ENCODE data around the gene BOLA1.
A peak's percentile ranks its signal among the peaks of the same experiment; 100 is the strongest.
"Not testable (repeated sequence)": the region's sequence is repeated elsewhere in the genome, so short reads cannot be mapped to it uniquely, and the experiment has no call there.

Gene BOLA1

DNA sequence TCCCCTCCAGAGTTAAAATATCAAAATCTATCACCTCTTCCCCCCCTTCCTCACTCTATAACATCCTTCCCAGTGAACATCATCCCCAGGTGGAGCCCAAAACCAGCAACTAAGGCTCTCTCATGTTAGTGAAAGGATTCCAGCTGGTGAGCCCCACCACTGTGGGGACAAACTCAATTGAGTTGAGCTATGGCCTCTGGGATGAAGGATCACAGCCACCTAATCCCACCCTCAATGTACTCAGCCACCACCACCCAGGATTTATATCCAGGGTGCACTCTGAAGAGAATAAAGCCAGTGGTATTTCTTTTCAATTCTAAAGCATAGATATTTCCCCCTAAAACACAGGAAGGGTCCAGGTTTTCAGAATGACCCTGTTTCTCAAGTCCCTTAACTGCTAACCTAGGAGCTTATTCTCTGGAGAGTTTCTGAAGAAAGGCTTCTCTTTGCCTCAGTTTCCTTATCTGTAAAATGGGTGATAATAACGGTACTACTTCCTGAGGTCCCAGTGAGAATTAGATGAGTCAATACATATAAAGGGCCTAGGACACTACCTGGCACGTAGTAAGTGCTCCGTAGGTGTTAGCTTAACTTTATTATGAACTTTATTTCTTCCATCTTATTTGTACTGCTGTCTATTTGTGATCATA lies 15.6 kb upstream of the BOLA1 start:
- TF ChIP-seq, protein P1, sequence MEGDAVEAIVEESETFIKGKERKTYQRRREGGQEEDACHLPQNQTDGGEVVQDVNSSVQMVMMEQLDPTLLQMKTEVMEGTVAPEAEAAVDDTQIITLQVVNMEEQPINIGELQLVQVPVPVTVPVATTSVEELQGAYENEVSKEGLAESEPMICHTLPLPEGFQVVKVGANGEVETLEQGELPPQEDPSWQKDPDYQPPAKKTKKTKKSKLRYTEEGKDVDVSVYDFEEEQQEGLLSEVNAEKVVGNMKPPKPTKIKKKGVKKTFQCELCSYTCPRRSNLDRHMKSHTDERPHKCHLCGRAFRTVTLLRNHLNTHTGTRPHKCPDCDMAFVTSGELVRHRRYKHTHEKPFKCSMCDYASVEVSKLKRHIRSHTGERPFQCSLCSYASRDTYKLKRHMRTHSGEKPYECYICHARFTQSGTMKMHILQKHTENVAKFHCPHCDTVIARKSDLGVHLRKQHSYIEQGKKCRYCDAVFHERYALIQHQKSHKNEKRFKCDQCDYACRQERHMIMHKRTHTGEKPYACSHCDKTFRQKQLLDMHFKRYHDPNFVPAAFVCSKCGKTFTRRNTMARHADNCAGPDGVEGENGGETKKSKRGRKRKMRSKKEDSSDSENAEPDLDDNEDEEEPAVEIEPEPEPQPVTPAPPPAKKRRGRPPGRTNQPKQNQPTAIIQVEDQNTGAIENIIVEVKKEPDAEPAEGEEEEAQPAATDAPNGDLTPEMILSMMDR (IDR thresholded peaks at IDR 0.05) = no peak

DNA sequence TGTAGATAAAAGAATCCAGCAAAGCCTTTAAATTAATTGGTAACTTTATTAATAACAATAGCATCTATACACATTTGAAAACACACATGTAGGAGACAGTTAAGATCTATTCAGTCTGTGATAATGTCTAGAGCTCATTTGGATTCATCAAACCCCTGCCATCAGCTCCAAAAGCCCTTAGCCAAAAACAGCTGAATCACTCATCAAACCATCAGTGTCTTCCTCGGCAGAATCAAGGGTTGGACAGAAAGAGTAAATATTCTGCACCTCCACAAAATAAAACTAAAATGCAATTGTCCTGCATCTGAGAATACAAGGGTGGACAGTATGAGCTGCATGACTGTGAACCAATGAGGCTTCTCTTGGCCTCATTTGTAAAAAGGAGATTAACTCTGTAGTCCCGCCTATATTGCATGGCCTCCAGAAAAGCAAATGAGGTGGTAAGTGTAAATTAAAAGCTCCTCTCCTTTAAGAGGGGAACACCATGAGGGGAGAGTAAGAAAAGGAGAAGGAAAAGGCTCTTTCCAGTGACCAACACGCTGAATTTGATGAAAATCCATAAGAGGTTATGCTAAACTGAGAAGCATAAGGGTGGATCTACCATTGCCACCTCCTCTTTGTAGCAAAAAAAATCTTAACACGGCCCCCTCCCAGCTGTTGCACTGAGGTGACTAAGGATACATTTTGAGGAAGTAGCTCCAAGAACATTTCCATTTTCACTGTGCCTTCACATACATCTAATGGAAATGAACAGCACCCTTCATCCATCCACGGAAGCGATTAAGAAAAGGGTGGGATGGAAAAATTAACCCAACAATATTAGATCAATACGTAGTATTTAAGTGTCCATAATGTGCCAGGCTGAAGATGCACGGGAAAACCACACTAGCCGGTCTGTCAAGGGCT lies 14.7 kb upstream of the BOLA1 start:
- Histone ChIP-seq H2AFZ (no peak overlapping the region), H3K27me3 (ENCODE audit: control insufficient read depth, insufficient read depth, low read length) (no peaks in the 10 kb centered on the region), H3K4me1 (peaks cover 2% of the 10 kb centered on the region), H3K79me2 (peaks cover 2% of the 10 kb centered on the region), H3K9ac (no peak overlapping the region), H3K9me3 (ENCODE audit: control insufficient read depth, low read length) (no peaks in the 10 kb centered on the region), H3K4me2 (ENCODE audit: low read length) (peak overlapping the region; percentile 97), H3K36me3 (ENCODE audit: control insufficient read depth, insufficient read depth, low read length) (no peaks in the 10 kb centered on the region), H3K4me3 (ENCODE audit: low read depth, low read length) (peak overlapping the region; percentile 93), H3K27ac (peak overlapping the region; percentile 98)
- TF ChIP-seq, protein P1 (IDR thresholded peaks at IDR 0.05) = no peak

More for the DNA sequence above, 15.6 kb upstream of the BOLA1 start:
- Histone ChIP-seq H3K79me2 (peaks cover 2% of the 10 kb centered on the region), H3K9me3 (ENCODE audit: control insufficient read depth, low read length) (no peaks in the 10 kb centered on the region), H3K4me1 (no peaks in the 10 kb centered on the region), H3K27ac (no peak overlapping the region), H3K4me2 (ENCODE audit: low read length) (no peak overlapping the region), H3K9ac (no peak overlapping the region), H2AFZ (no peak overlapping the region), H3K27me3 (ENCODE audit: control insufficient read depth, insufficient read depth, low read length) (no peaks in the 10 kb centered on the region), H3K36me3 (ENCODE audit: control insufficient read depth, insufficient read depth, low read length) (no peaks in the 10 kb centered on the region), H3K4me3 (ENCODE audit: low read depth, low read length) (no peak overlapping the region)

DNA sequence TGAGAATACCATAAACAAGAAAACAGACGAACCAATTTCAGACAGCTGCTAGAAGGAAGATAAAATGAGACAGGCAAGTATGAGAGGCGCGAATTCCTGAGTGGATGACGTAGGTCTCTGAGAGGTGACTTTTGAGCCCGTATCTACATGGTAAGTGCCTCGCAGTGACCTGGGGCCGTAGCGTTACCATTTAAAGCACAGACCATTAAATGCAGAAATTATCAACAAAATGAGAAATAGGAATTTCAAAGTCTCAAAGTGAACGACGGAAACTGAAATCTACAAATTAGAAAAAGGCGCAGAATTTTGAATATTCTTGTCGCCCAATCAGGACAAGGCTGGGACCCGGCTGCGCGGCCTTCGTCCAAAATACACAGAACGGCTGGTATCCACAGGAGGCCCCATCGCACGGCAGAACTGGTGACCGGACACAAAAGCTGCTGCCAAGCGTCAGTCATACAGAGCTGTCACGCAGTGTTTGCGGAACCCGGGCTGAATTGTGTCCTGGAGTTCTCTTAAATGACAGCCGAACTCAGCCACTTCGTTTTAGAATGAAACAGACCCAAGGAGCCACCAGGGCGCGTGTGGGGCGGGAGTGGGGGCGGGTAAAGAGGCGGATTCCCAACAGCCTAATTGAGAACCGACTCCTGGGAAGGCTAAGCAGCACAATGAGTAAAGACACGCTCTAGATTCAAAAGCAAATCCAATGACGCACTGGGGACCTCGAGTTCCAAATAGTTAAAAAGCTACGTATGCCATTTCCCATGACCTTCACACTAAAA lies 13.8 kb upstream of the BOLA1 start:
- peak overlapping the region; percentile 27 for H2AFZ ChIP-seq
- H3K9me3 ChIP-seq (ENCODE audit: control insufficient read depth, low read length) = no peaks in the 10 kb centered on the region
- peak overlapping the region; percentile 97 for H3K4me2 ChIP-seq (ENCODE audit: low read length)
- H3K4me3 ChIP-seq (ENCODE audit: low read depth, low read length) = peak overlapping the region; percentile 93
- H3K9ac ChIP-seq = peak overlapping the region; percentile 57
- H3K36me3 ChIP-seq (ENCODE audit: control insufficient read depth, insufficient read depth, low read length) = no peaks in the 10 kb centered on the region
- TF ChIP-seq, protein P1 (IDR thresholded peaks at IDR 0.05) = peak; percentile 9
- peaks cover 2% of the 10 kb centered on the region for H3K79me2 ChIP-seq
- peak overlapping the region; percentile 98 for H3K27ac ChIP-seq
- H3K27me3 ChIP-seq (ENCODE audit: control insufficient read depth, insufficient read depth, low read length) = no peaks in the 10 kb centered on the region
- H3K4me1 ChIP-seq = peaks cover 2% of the 10 kb centered on the region

DNA sequence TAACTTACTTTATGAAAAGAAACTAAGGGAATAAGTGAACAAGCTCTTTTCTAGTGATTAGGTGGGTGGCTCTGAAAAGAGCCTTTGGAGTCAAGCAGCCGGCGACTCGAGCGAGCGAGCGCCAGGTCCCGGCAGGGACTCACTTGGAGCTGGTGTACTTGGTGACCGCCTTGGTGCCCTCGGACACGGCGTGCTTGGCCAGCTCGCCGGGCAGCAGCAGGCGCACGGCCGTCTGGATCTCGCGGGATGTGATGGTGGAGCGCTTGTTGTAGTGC lies 13.3 kb upstream of the BOLA1 start:
- H3K27me3 ChIP-seq (ENCODE audit: control insufficient read depth, insufficient read depth, low read length); H3K9me3 ChIP-seq (ENCODE audit: control insufficient read depth, low read length); H2AFZ ChIP-seq: not testable (repeated sequence)

More for the DNA sequence above, 13.3 kb upstream of the BOLA1 start:
- H3K4me2 ChIP-seq (ENCODE audit: low read length) = peak overlapping the region; percentile 97
- peak overlapping the region; percentile 98 for H3K27ac ChIP-seq
- H3K4me1 ChIP-seq; H3K79me2 ChIP-seq; H3K36me3 ChIP-seq (ENCODE audit: control insufficient read depth, insufficient read depth, low read length): not testable (repeated sequence)
- H3K9ac ChIP-seq = peak overlapping the region; percentile 57
- peak overlapping the region; percentile 93 for H3K4me3 ChIP-seq (ENCODE audit: low read depth, low read length)
